HG02759 (cell line): Measurements from ENCODE around the gene CSMD2.

Experiments
- ATAC-seq: cut with Tn5 transposase; IDR thresholded peaks from one replicate; pipeline ENCODE4 v1.9.1; 2021; ENCODE audit warnings: mild to moderate bottlenecking, moderate library complexity; ENCODE audit not compliant: unreplicated experiment

CSMD2 gene

DNA sequence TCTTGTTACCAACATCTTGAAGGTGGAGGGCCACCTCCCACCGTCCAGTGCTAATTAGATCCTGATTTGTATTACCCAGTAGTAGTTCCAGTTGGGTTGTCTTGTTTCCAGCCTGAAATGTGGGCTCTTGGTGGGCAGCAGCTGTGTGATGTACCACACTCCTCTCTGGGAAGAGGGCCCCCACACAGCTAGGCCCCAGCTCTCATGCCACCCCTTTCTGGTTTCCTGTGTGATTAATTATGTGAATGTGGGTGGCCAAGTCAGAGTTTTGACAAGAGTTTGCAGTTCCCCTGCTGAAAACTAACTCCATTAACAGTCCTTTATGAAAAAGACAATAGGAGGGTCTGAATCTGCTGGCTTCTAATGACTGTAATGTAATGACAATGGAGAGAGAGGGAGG is 297.3 kb downstream of the CSMD2 start:
- no peak for ATAC-seq

DNA sequence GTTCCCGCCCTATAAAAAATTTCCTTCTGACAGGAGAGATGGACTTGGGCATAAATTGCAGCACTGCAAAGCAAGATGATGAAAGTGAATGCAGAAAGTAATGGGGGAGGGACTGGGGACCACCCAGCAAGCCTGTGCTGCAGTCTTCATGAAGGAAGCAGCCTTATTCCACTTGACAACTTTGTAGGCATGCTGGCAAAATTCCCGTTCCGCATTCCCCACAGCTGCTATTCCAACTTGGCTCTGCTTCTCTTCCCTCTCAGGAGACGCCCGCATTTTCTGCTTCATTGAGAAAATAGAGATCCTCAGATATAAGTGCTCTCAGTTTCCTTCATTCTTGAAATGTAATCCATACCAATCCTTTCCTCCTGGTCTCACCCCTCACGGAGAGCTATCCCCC is 298.7 kb downstream of the CSMD2 start:
- ATAC-seq: no peak

GRCh38 chr1:33864460-33865389 is 300.3 kb downstream of the CSMD2 start:
- ATAC-seq: no peak

- ATAC-seq: no peak
These were observed 301.3 kb downstream of the CSMD2 start, which contains the start of gene HMGB4 for GRCh38 chr1:33863779-33864178. HMGB4 (plus strand) TSS chr1:33864079; CDS start chr1:33864192, 113 bp downstream.

DNA sequence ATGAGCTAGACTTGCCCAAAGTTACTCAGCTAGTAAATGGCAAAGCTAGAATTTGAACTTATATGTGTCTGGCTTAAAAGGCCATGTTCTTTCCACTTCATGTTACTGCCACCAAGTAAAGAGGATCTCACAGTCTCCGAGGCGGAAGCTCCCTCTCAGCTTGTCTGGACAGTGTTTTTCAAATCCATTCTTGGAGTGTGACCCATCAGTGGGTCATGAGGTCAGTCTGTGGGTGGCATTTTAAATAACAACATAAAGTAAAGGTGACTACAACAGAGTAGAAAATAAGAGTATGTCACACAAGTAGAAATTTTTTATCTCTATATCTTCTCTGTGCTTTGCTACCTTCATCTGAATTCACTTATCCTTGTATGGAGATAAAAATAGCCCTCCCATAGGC is 304.4 kb downstream of the CSMD2 start:
- no peak for ATAC-seq

- no peak for ATAC-seq
These were observed 310.9 kb downstream of the CSMD2 start for GRCh38 chr1:33854091-33854490.

GRCh38 chr1:33853431-33853830 is 311.6 kb downstream of the CSMD2 start:
- no peak for ATAC-seq

DNA sequence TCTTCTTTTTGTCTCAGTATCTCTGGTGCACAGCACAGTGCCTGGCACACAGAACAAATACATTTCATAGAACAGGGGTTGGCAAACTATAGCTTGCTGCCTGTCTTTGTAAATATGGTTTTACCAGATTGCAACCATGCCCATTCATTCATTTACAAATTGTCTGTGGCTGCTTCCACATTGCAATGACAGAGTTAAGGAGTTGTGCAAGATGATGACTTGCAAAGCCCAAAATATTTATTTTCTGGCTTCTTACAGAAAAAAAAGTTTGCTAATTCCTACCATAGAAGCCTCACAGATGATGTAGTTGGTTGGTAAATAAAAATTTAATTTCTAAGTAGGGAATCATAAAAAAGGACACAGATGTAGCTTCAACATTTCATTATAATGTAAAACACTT is 312.3 kb downstream of the CSMD2 start:
- no peak for ATAC-seq

DNA sequence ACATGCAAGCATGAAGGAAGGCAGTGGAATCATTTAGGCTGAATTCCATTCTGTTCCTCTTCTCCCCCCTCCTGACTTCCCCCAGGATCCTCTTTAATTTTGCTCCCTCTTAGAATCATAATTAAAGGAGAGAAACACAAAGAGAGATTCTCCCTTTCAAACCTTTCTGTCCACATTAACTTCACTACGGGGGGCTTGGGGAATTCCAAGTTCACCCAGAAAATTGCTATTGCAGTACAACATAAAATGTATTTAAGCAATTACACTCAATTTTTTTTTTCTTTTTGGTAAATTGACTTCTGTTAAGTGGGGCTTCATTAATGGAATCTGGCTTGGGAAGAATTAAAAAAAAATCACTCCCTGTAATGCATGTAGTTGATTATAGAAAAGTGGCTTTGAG is 314.5 kb downstream of the CSMD2 start:
- ATAC-seq: no peak

GRCh38 chr1:33849211-33849610 is 315.8 kb downstream of the CSMD2 start:
- ATAC-seq: no peak

GRCh38 chr1:33848205-33848937 is 316.7 kb downstream of the CSMD2 start:
- ATAC-seq: no peak

DNA sequence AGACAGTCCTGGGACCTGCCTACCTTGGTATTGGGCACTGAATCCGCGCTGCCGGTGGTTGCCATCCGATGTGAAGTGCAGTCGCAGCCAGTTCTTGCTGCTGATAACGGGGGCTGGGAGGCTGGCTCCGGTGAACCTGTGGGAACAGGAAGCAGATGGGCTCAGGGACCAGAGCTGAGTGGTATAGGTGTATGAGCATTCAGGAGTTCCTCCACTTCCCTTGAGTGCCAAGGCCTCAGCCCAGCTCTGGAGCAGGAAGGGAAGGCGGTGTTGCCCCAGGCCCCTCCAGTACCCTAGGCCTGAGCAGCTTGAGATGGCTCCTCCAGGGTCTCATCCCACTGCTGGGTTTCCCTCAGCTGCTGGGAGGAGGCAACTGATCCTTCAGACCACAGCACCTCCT is 318.2 kb downstream of the CSMD2 start:
- no peak for ATAC-seq

- no peak for ATAC-seq
These were observed 320.9 kb downstream of the CSMD2 start for GRCh38 chr1:33844166-33844565.

DNA sequence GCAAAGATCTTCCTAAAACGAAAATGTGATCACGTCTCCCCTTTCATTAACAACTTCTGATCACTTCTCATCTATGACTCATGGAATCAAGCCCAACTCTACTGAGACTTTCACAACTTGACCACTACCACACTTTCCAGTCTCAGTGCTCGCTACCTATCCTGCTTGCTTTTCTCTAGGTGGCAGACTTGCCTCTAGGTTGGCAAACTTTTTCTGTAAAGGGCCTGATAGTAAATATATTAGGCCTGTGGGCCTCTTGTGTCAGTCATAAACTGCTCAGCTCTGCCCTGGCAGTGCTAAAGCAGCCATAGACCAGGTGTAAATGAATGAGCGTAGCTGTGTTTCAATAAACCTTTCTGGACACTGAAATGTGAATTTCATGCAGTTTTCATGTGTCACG is 322.7 kb downstream of the CSMD2 start:
- ATAC-seq: no peak

DNA sequence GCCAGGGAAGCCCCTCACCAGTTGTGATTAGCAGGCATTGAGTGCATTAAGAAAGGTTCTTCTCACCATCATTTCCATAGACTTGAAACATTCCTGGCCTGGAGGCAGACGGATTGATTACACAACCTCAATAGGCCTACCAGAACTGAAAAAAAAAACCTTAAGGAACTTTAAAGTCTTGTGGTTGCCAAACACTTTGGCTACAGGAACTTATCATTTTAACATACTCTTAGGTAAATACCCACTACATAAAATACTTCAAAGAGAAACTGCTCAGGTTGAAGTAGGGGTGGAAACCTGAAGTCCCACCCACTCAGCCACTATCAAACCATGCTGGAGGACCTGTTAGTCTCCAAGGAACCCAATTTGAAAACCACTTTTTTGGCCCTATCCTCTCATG is 323.5 kb downstream of the CSMD2 start:
- no peak for ATAC-seq

DNA sequence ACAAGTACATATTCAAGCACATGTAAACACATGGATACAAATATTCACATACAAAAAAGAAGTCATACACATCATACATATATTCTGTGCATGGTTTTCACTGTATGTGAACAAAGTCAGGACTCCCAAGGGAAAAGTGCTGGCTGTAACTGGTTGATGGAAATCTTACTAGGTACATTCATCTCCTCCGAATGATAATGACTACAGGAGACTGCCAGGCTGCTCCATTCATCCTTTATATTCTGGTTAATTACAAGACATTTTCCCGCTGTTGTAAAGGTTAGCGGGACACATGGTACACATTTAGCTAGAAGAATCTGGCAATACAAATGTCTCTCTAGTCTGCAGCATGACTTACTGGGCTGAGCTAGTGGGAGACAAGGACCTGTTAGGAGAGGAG is 327.4 kb downstream of the CSMD2 start:
- ATAC-seq: no peak

DNA sequence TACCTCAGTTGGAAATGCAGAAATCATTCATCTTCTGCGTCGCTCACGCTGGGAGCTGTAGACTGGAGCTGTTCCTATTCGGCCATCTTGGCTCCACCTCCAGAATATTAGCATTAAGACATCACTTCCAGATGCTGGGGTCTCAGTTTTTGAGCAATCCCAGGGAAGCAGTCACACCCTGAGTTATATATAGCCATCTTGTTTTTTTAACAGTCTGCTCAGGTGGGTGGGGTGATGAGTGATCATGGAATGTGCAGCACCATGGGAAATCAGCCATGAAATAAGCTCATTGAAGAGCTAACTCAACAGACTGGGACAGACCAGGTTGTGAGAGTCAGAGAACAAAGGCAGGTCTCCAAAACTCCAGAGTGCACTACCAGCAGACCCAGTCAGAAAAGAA is 328.1 kb downstream of the CSMD2 start:
- ATAC-seq: no peak

GRCh38 chr1:33828654-33829053 is 336.4 kb downstream of the CSMD2 start:
- ATAC-seq: no peak

GRCh38 chr1:33828059-33828458 is 337.0 kb downstream of the CSMD2 start:
- ATAC-seq: no peak

DNA sequence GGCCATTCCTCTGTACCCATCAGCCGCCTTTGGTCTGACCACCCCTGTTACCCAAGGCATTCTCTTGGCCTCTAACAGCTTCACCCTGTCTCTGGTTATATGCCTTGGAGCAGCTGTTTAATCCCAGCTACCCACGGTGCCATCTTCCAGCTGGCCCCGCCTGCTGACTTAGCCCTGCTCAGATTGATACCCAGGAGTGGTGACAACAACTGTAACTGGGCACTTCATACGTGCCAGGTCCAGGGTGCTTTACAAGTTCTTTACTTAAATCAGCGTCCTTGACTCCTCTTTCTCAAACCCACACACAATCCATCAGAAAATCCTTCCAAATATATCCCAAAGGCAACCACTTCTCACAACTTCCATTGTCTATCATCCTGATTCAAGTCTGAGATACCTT is 338.3 kb downstream of the CSMD2 start:
- no peak for ATAC-seq

- ATAC-seq: no peak
These were observed 338.7 kb downstream of the CSMD2 start for GRCh38 chr1:33826311-33826710.

- ATAC-seq: no peak
These were observed 339.5 kb downstream of the CSMD2 start for GRCh38 chr1:33825506-33825905.
